Hair follicular keratinocyte (primary cell): Measurements from ENCODE around the gene LDAF1. TPM values are rescaled to one million over a fixed set of nuclear protein-coding genes. Genes with fewer than 3 reads are reported as not detected.

Experiments
- total RNA-seq: library from RNA; depleted of rRNA; stranded (reverse); fragments of >200 nt; gene quantifications from 2 replicates; pipeline ENCODE4 v1.2.3, GENCODE V29; 2015

The LDAF1 gene
- 37.9 and 93.6 TPM in 2 replicates for total RNA-seq

GRCh38 chr16:21158208-21159110, at the start of gene LDAF1:
Gene LDAF1, plus strand, starts transcription at chr16:21158674. Its CDS starts 2,509 bp downstream, at chr16:21161183.

GRCh38 chr16:21150375-21151001, 8.0 kb upstream of the LDAF1 start, which contains the start of gene DNAH3:
Gene DNAH3, minus strand, starts transcription at chr16:21150846. Its CDS starts 527 bp downstream, at chr16:21150319.

GRCh38 chr16:21211486-21211885, 53.0 kb downstream of the LDAF1 start, which contains the start of gene ZP2:
Gene ZP2, minus strand, starts transcription at chr16:21211574. Its CDS starts 27 bp downstream, at chr16:21211547.

Other genes starting within 250 kb of the LDAF1 start
- not detected in 2 replicates for gene DNAH3, start 7.8 kb upstream of the LDAF1 start, total RNA-seq
- gene ZP2, start 52.9 kb downstream of the LDAF1 start, total RNA-seq: not detected in 2 replicates
- gene ANKS4B, start 75.0 kb downstream of the LDAF1 start, total RNA-seq: not detected in 2 replicates
- gene CRYM, start 119.6 kb downstream of the LDAF1 start, total RNA-seq: 0.31 TPM in 1 of 2 replicates, not detected in the other